HG03045 (cell line): ENCODE results near the gene DOP1A.

ENCODE experiments used
- ATAC-seq: cut with Tn5 transposase; IDR thresholded peaks from one replicate; pipeline ENCODE4 v1.9.1; 2021; ENCODE audit warnings: mild to moderate bottlenecking, moderate library complexity; ENCODE audit not compliant: unreplicated experiment

DOP1A gene

GRCh38 chr6:83198486-83199172 is 131.2 kb downstream of the DOP1A start:
- ATAC-seq = no peak

GRCh38 chr6:83199173-83199862 is 131.8 kb downstream of the DOP1A start:
- no peak for ATAC-seq

DNA sequence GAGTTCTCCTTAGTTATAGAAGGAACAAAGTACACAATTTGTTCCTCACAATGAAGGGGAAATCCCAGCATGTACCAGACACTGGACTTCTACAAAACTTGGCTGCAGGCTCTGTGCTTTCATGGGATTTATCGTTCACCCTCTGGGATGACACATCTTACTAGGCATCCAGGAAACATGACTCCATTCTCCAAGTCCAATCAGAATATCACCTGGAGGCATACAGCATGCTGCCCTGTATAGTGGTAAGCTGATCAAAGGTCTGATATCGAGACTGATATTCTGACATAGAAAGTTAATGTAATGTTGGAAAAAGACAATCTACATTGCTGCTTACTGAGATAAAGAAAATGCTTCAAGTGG is 132.4 kb downstream of the DOP1A start:
- ATAC-seq = no peak

DNA sequence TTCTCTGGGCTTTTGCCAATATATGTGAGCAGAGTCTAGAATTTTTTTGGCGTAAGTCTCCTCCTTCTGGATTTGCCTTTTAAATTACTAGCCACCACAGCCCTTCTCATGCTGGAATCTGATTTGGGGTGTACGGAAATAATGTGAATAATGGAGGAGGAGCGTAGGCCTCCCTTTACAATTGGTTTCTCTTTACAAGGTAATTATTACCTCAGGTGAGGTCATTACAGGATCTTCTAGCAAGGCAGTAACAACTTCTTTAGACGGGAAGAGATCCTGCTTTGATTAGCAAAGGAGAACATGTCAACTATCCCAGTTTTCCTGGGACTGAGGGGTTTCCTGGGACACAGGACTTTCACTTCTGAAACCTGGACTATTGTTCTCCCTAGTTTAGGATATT is 134.6 kb downstream of the DOP1A start:
- ATAC-seq = no peak

DNA sequence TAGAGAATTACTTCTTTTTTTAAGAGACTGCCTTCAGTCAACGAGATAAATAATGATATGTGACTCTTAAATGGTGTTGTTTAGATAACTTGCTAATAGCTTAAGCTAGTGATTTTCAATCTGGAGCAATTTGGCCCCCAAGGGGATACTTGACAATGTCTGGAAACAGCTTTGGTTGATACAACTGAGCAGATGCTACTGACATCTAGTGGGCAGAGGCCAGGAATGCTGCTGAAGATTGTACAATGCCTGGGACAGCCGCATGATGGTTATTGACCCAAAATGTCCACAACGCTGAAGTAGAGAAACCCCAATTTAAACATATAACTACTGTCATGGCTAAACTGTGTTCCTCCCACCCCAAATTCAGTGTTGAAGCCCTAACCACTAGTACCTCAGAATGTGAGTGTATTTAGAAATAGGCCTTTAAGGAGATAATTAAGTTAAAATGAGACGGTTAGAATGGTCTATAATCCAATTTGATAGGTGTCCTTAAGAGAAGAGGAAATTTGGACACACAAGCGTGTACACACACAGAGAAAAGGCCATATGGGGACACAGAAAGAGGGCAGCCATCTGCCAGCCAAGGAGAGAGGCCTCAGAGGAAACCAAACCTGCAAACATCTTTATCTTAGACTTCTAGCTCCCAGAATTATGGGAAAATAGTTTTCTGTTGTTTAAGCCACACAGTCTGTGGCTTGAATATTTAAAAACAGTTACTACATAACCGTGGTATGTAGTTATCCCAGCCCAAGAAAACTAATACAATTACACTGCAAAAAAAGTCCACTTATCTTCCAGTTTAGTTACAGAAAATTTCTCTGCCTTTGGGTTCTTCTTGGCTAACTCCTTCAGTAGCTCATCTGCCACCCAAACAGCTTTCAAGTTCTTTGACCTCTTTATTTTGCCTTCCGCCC is 147.9 kb downstream of the DOP1A start:
- peak; percentile 96 for ATAC-seq

DNA sequence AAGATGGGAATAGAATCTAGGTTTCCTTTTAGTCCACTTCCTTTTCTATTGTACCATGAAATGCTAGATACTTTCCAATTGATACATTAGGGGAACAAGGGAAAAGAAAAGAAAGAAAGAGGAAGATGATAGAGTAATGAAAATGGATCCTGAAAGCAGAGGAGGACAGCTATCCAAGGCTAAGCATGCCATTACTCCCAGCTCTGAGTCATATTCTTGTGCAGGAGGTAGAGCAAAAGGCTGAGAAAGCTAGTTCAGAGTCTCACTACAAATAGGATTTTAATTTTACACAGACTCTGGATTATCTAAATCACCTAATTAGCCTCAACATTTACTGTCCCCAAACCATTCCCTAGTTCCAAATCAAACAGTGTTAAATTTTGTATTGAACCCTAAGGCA is 149.3 kb downstream of the DOP1A start:
- ATAC-seq = no peak
